Cardiac septum (tissue), 1 donor: ENCODE data around the gene BOC. TPM values are rescaled to one million over a fixed set of nuclear protein-coding genes. Genes with fewer than 3 reads are reported as not detected.
"Not testable (repeated sequence)": the region's sequence is repeated elsewhere in the genome, so short reads cannot be mapped to it uniquely, and the experiment has no call there.

Experiments used
- DNase-seq: peaks from one replicate; pipeline ENCODE4 v3.0.0-alpha.2; 2020; ENCODE audit warnings: low spot score
- intact Hi-C: fragments of 100-400 bp; cut with DNase I; formaldehyde crosslinking; loops from one replicate; pipeline ENCODE4 v1.14.0; 2022
- long read RNA-seq: library from polyadenylated mRNA; unstranded; transcript quantifications from one replicate; pipeline ENCODE4 v2.0.0, GENCODE V29; 2021
- total RNA-seq: library from RNA; stranded (reverse); fragmentation: NEBNext Ultra II Directional; extraction: Animal tissue kit (Norgen Biotek cat#: 25700); gene quantifications from one replicate; pipeline ENCODE4 v1.2.1, GENCODE V29; 2021
- donor health status: DM: no; HTN: no; CAD: no.

BOC gene, protein sequence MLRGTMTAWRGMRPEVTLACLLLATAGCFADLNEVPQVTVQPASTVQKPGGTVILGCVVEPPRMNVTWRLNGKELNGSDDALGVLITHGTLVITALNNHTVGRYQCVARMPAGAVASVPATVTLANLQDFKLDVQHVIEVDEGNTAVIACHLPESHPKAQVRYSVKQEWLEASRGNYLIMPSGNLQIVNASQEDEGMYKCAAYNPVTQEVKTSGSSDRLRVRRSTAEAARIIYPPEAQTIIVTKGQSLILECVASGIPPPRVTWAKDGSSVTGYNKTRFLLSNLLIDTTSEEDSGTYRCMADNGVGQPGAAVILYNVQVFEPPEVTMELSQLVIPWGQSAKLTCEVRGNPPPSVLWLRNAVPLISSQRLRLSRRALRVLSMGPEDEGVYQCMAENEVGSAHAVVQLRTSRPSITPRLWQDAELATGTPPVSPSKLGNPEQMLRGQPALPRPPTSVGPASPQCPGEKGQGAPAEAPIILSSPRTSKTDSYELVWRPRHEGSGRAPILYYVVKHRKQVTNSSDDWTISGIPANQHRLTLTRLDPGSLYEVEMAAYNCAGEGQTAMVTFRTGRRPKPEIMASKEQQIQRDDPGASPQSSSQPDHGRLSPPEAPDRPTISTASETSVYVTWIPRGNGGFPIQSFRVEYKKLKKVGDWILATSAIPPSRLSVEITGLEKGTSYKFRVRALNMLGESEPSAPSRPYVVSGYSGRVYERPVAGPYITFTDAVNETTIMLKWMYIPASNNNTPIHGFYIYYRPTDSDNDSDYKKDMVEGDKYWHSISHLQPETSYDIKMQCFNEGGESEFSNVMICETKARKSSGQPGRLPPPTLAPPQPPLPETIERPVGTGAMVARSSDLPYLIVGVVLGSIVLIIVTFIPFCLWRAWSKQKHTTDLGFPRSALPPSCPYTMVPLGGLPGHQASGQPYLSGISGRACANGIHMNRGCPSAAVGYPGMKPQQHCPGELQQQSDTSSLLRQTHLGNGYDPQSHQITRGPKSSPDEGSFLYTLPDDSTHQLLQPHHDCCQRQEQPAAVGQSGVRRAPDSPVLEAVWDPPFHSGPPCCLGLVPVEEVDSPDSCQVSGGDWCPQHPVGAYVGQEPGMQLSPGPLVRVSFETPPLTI
- total RNA-seq, result 12.8 TPM
- long read RNA-seq, full-length matches to known transcripts, result 2 of 14 reads
- long read RNA-seq, partial matches to known transcripts, result 5 of 14 reads
- long read RNA-seq, other reads (novel, unspliced or antisense), result 7 of 14 reads

DNA sequence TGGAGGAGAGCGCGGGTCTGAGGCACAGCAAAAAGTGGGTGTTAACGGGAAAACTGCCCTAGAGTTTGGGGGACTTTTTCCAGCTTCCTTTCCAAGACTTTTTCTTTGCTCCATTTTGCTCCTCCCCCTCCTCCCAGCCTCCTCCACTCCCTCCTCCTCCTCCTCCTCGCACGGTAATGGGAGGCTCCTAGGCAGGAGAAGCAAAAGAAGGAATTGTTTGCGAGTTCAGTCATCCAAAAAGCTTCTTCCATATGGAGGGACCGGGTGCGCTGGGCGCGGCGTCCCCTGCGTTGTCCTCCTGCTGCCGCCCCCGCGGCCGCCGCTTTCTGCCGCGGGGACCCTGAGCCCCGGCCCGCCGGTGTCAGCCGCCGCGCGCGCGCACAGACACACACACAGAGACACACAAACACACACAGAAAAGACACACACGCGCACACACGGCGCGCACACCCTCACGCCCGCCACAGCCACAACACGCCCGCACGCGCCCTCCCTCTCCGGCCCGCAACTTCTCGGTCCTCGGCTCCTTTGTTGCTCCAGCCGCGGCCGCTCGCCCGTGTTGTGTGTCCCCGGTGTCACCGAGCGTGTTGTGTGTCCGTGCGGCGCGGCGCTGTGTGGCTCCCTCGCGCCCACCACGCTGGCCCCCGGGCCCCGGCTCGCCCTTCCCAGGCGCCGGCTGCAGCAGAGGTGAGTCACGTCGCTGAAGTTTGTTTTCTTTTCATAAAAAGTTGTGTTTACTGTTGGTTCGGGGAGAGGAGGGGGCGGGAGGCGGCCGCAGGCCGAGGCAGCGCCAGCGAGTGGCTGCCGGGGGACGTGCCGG lies at the start of gene BOC:
Gene BOC, plus strand, starts transcription at position 228 of the 820 bp plus-strand sequence. CDS start 38,246 bp downstream, outside the sequence.
- DNase-seq, result no peak
- intact Hi-C loops, result loop anchor here (2.0 to 5.0 kb wide), 4 partner anchors 35 to 76 kb away; no protein-coding TSS in a partner anchor

GRCh38 chr3:113161661-113162060 lies 49.7 kb upstream of the BOC start:
- intact Hi-C loops, result no loop called here
- no peak for DNase-seq

DNA sequence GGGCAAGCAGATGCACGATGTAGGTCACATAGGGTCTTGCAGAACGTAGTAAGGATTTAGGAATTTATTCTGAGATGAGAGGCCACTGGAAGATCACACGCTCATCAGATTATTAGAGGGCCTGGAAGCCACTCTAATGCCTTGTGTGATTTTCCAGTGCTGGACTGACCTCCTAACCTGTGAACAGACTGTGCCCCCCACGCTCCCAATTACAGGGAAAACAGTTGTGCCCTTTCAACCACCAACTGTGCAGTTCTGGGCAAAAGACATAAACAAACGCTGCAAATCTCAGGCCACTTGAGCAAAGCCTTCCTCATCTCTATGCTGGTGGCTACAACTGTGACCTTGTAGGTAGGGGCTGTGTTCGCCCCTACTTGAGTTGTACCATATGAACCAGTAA lies 48.2 kb upstream of the BOC start:
- DNase-seq, result no peak
- intact Hi-C loops, result no loop called here

DNA sequence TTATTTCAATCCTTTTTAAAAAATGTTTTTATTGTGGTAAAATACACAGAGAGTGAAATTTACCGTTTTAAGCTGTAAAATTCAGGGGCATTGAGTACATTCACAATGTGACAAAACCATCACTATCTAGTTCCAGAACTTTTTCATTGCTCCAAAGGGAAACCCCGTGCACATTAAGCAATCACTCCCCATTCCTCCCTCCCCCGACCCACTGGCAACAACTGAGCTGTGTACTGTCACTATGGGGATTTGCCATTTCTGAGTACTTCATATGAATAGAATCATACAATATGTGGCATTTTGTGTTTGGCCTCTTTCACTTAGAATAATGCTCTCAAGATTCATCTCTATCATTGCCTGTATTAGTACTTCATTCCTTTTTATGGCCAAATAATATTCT lies 45.5 kb upstream of the BOC start:
- no peak for DNase-seq
- intact Hi-C loops, result loop anchor here (5.0 kb wide), 1 partner anchor 46 kb away; the partner anchor contains the start of gene BOC

- intact Hi-C loops, result loop anchor here (5.0 kb wide), 1 partner anchor 46 kb away; the partner anchor contains the start of gene BOC
- no peak for DNase-seq
Measured at GRCh38 chr3:113166357-113166718, 45.0 kb upstream of the BOC start.

DNA sequence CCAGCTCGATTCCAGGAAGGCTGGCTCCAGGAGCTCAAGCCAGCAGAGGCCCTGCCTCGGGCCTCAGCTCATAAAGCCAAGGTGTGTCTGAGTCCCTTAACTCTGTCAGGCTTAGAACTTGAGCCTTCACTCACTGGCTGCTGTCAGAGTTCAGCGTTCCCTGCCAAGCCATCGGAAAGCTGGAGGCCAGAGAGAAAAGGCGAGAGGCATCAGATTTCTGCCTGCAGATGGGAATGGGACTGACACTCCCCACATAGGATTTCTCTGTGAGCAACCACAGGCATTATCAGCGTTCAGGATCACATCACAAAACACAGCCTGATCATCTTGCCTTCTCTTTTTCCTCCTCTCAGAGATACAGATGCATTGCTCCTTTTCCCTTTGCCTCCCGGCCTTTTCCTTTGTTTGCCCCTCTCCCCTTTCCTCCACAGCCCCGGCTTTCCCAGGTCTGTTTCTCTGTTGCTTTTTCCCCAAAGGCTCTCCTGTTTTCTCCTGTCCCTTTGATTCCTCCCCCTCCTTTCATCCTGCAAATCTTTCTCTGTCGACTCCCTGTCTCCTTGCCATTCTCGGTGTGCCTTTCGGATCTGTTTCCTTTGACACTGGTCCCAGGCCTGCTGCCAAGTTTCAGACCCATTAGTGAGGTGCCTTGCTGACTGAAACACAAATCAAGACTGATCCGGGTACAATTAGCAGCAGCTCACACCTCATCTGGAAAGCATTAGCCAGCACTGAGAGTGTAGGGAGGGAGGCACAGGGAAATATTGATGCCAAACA lies 44.5 kb upstream of the BOC start:
- intact Hi-C loops, result loop anchor here (5.0 kb wide), 1 partner anchor 45 kb away; the partner anchor contains the start of gene BOC
- no peak for DNase-seq

DNA sequence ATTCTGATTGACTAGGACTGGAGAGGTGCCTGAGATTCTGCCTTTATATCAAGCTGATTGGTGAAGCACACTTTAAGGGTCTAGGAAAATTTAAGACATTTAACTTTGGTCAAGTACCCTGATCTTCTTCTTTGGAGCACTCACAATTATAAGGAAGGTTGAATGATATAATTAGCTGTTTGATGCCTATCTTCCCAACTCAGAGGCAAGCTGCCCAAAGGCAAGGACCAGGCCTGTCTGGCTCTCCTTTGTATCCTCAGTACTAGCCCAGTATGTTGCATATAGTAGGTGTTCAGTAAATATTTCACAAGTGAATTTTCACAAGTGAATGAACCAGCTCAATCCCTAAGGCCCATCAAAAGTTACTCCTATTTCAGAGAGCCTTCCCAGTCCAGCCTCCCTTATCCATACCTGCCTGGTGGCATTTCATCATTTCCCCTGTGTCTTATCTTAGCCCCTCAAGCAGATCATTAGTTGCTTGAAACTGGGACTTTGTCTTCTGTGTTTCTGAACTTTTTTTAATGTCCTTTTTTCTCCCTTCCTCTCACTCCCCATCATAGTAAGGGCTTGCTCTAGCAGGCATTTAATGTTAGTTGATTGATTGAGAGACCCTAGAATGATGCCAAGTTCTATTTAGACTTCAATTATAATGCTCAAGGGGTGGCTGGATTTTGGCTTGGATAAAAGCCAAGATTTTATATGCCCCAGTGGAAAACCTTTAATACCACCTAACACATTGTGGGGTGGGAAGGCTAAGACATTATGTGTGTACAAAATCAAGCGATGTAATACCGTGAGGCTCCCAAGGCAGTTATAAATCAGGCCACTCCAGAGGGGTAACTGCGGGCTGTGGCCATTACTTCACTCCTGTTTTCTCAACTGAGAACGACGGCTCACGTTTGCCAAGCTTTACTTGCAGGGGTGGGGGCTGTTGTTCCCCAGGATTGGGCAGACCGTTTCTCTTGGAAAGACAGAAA lies 43.2 kb upstream of the BOC start:
- intact Hi-C loops, result loop anchor here (5.0 kb wide), 1 partner anchor 44 kb away; the partner anchor contains the start of gene BOC

DNA sequence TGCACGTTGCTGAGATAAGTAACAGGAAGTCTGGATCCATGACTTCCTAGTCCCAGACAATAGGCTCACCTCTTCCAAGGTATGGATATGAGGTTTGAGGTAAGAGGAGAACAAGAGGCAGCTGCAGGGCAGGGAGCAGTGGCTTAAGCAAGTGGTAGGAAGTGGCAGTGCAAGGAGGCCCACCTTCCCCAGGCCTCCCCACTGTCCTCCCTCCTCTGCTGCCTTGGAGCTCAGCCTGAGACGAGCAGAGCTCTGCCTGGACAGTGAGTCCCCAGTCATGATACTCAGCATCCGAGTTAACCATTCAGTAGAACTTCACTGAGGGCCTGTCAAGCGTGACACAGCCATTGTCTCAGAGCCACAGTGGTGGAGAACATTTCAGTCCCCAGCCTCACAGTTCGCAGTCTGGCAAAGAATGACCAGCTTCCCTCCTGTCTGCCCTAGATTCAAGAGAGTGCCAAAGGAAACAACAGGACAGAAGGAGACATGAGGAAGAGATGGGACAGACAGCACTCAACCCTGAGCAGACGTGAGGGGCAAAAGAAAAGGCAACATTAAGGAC lies 41.4 kb upstream of the BOC start:
- intact Hi-C loops, result loop anchor here (5.0 kb wide), 1 partner anchor 42 kb away; the partner anchor contains the start of gene BOC

More for the DNA sequence above, 43.2 kb upstream of the BOC start:
- DNase-seq, result no peak

DNA sequence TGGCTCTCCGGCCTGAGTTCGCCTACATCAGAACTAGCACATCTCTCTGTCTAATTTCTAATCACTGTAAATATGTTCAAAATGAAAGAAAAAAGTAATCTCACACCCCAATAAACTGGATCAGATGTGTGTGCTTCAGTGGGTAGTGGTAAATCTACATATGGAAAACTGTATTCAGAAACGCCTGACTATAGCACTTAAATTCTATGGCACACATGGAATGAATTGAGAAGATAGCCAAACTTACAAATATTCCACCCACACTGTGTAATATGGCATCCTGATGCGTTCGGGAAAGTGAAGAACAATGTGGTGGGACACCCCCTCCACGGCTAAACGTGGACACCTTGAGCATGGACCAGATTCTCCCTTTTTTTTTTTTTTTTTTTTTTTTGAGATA lies 40.6 kb upstream of the BOC start:
- intact Hi-C loops, result no loop called here
- no peak for DNase-seq

More for the DNA sequence above, 41.4 kb upstream of the BOC start:
- no peak for DNase-seq

DNA sequence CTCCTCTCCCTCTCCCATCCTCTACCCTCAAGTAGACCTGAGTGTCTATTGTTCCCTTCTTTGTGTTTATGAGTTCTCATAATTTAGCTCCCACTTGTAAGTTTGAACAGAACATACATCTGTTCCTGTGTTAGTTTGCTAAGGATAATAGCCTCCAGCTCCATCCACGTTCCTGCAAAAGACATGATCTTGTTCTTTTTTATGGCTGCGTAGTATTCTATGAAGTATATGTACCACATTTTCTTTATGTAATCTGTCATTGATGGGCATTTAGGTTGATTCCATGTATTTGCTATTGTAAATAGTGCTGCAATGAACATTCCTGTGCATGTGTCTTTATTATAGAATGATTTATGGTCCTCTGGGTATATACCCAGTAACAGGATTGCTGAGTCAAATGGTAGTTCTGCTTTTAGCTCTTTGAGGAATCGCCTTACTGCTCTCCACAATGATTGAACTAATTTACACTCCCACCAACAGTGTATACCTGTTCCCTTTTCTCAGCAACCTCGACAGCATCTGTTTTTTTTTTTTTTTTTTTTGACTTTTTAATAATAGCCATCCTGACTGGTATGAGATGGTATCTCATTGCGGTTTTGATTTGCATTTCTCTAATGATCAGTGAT lies 39.6 kb upstream of the BOC start:
- intact Hi-C loops, DNase-seq: not testable (repeated sequence)

- no peak for DNase-seq
- intact Hi-C loops, result no loop called here
Measured at GRCh38 chr3:113173102-113173501, 38.3 kb upstream of the BOC start.

DNA sequence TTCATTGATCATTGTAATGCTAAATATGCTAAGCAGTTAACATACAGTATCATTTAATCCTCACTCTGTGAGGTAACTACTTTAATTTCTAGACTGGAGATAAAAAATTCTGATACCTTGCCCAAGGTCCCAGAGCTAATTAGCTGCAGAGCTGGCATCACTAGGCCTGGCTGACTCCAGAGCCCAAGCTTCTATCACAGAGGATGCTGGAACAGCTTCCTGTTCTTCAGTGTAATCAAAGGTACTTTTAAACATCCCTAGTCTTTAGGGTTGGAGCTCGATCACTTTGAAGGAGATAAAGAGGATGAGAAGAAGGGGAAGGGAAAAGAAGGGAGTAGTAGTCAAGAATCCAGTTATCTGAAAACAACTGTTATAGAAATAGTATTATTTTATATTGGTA lies 37.1 kb upstream of the BOC start:
- intact Hi-C loops, result no loop called here
- DNase-seq, result no peak

GRCh38 chr3:113174801-113175485 lies 36.4 kb upstream of the BOC start:
- intact Hi-C loops, result no loop called here
- no peak for DNase-seq

DNA sequence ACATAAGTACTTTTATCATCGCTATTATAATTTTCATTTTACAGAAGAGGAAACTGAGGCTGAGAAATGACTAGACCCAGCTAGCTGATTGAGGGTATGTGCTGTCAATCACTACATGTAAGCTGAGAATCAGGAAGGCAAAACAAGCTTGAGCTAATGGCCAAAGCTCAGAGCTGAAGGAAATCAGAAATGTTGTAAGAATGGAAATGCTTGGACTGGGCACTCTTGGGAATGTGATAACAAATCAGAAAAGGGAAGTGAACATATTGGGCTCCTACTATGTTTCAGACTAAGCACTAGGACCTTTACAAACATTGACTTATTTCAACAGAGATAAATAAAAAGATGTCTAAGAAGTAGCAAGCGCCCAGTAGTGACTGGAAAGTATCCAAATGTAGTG lies 33.8 kb upstream of the BOC start:
- intact Hi-C loops, result no loop called here
- no peak for DNase-seq

- DNase-seq, result no peak
- intact Hi-C loops, result no loop called here
Measured at GRCh38 chr3:113179235-113179824, 32.0 kb upstream of the BOC start.
